ENCODE data around the gene SCYGR5. TPM values are rescaled to one million over a fixed set of nuclear protein-coding genes. Genes with fewer than 3 reads are reported as not detected.

The SCYGR5 gene
- total and polyA plus RNA-seq, 2 donors (not counting 3 experiments of a cell fraction or from before 2014, with no cell fraction given): not detected

DNA sequence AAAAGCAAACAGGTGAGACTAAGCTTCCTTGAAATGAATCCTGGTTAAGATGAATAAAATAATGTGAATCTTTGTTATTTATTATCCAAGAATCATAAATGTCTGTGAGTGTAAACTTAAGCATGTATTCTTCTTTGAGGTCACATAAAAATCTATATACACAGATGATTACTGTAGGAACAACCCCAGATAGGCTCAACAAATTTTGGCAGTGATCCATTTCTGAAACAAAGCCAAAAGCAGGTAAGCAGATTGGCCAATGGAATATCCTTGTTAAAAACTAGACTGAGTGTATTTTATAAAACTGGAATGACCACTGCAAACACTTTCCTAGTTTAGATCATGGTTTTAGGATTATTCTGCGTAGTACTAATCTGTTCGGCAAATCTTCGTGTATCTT is 11.3 kb downstream of the SCYGR5 start:
- intact Hi-C loops (cut with micrococcal nuclease) (no loop called here), dilution Hi-C loops (cut with MboI; ENCODE audit: extremely low pct_ligation_motif_present, low sequenced_read_pairs) (no loop called here)
- Histone ChIP-seq H3K4me2 (ENCODE audit: insufficient read depth, low read length) (no peak overlapping the region), H3K9me3 (replicated peaks; ENCODE audit: control insufficient read depth, insufficient read depth, low read length) (no peaks in the 10 kb centered on the region), H3K36me3 (ENCODE audit: control insufficient read depth in 2 of 2, extremely low read depth in 1 of 2, insufficient read depth in 2 of 2, low read length in 2 of 2) (no peaks in the 10 kb centered on the region), H3K27ac (ENCODE audit: insufficient read depth, low read depth, low read length) (no peak overlapping the region), H3K4me3 (replicated peaks in 1 of 3; ENCODE audit: insufficient read depth in 1 of 3, low read depth in 1 of 3, low read length in 3 of 3) (no peak overlapping the region), H4K20me1 (replicated peaks; ENCODE audit: control insufficient read depth, extremely low read depth, insufficient read depth, low read length) (no peaks in the 10 kb centered on the region), H3K4me1 (ENCODE audit: control insufficient read depth, extremely low read depth, insufficient read depth, low read length) (no peaks in the 10 kb centered on the region), H3K9me1 (replicated peaks; ENCODE audit: control insufficient read depth, extremely low read depth, insufficient read depth, low read length) (no peaks in the 10 kb centered on the region), H3K79me2 (ENCODE audit: control insufficient read depth, insufficient read depth, low read length) (no peaks in the 10 kb centered on the region), H2AFZ (ENCODE audit: low read depth, low read length) (no peak overlapping the region), H3K27me3 (ENCODE audit: control insufficient read depth in 2 of 2, insufficient read depth in 2 of 2, low read length in 2 of 2) (no peaks in the 10 kb centered on the region), H3K9ac (replicated peaks; ENCODE audit: extremely low read depth, insufficient read depth, low read length) (no peak overlapping the region)
- BruUV-seq (replicated peaks): no TSS peak
- POLR2A ChIA-PET: no interaction called here
- no peak for DNase-seq (ENCODE audit: low read depth, low spot score)
- TF ChIP-seq EZH2 (IDR thresholded peaks at IDR 0.05; ENCODE audit: borderline replicate concordance, low read depth, low read length, severe bottlenecking): no peak
- FAIRE-seq: no peak
- CTCF ChIA-PET: no interaction called here

DNA sequence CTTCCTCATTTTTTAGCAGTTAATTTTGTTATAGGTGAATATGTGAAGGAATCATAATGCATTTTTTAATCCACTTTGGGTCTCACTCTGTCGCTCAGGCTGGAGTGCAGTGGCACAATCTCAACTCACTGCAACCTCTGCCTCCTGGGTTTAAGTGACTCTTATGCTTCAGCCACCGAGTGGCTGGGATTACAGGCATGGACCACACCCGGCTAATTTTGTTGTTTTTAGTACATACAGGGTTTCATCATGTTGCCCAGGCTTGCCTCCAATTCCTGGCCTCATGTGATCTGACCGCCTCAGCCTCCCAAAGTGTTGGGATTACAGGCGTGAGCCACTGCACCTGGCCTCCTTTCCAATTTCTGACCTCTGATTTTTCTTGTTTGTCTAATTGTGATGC is 17.7 kb downstream of the SCYGR5 start:
- Histone ChIP-seq H3K9me1 (replicated peaks; ENCODE audit: control insufficient read depth, extremely low read depth, insufficient read depth, low read length) (no peaks in the 10 kb centered on the region), H4K20me1 (replicated peaks; ENCODE audit: control insufficient read depth, extremely low read depth, insufficient read depth, low read length) (no peaks in the 10 kb centered on the region), H2AFZ (ENCODE audit: low read depth, low read length) (no peak overlapping the region), H3K4me1 (ENCODE audit: control insufficient read depth, extremely low read depth, insufficient read depth, low read length) (no peaks in the 10 kb centered on the region), H3K27ac (ENCODE audit: insufficient read depth, low read depth, low read length) (no peak overlapping the region), H3K4me2 (ENCODE audit: insufficient read depth, low read length) (no peak overlapping the region), H3K36me3 (ENCODE audit: control insufficient read depth in 2 of 2, extremely low read depth in 1 of 2, insufficient read depth in 2 of 2, low read length in 2 of 2) (no peaks in the 10 kb centered on the region), H3K9ac (replicated peaks; ENCODE audit: extremely low read depth, insufficient read depth, low read length) (no peak overlapping the region), H3K27me3 (ENCODE audit: control insufficient read depth in 2 of 2, insufficient read depth in 2 of 2, low read length in 2 of 2) (no peaks in the 10 kb centered on the region), H3K79me2 (ENCODE audit: control insufficient read depth, insufficient read depth, low read length) (no peaks in the 10 kb centered on the region), H3K4me3 (replicated peaks in 1 of 3; ENCODE audit: insufficient read depth in 1 of 3, low read depth in 1 of 3, low read length in 3 of 3) (no peak overlapping the region), H3K9me3 (replicated peaks; ENCODE audit: control insufficient read depth, insufficient read depth, low read length) (no peaks in the 10 kb centered on the region)
- FAIRE-seq: no peak
- POLR2A ChIA-PET: no interaction called here
- dilution Hi-C loops (cut with MboI; ENCODE audit: extremely low pct_ligation_motif_present, low sequenced_read_pairs) (no loop called here), intact Hi-C loops (cut with micrococcal nuclease) (no loop called here)
- CTCF ChIA-PET: no interaction called here
- BruUV-seq (replicated peaks): no TSS peak
- TF ChIP-seq POLR2A (IDR thresholded peaks at IDR 0.05; ENCODE audit: low read depth, low read length) (no peak), EZH2 (IDR thresholded peaks at IDR 0.05; ENCODE audit: borderline replicate concordance, low read depth, low read length, severe bottlenecking) (no peak), MYC (IDR thresholded peaks at IDR 0.05; ENCODE audit: low read depth, low read length) (no peak), MAX (IDR thresholded peaks at IDR 0.05; ENCODE audit: insufficient read depth, insufficient read length) (no peak), JUN (IDR thresholded peaks at IDR 0.05; ENCODE audit: borderline replicate concordance, insufficient read depth, insufficient read length, low read depth) (no peak)
- DNase-seq (ENCODE audit: low read depth, low spot score): no peak
